Upper lobe of right lung (tissue), 1 donor: ENCODE measurements around the gene C7orf25. TPM values are rescaled to one million over a fixed set of nuclear protein-coding genes. Genes with fewer than 3 reads are reported as not detected.

ENCODE experiments used
- ATAC-seq: fragments of 200-7000 bp; cut with Tn5 transposase; one replicate; pipeline ENCODE4 v1.9.1; 2020; ENCODE audit warnings: mild to moderate bottlenecking, moderate library complexity
- DNase-seq: peaks from one replicate; pipeline ENCODE4 v3.0.0-alpha.2; 2020
- H3K27ac ChIP-seq: fragments of 200-600 bp; one replicate; pipeline ENCODE4 v1.8.0; 2022
- H3K27me3 ChIP-seq: fragments of 200-600 bp; one replicate; pipeline ENCODE4 v1.8.0; 2022; ENCODE audit warnings: mild to moderate bottlenecking
- H3K36me3 ChIP-seq: fragments of 200-600 bp; one replicate; pipeline ENCODE4 v1.8.0; 2022
- H3K4me1 ChIP-seq: fragments of 200-600 bp; one replicate; pipeline ENCODE4 v1.8.0; 2022
- H3K4me3 ChIP-seq: fragments of 200-600 bp; one replicate; pipeline ENCODE4 v1.8.0; 2022; ENCODE audit warnings: mild to moderate bottlenecking
- H3K9me3 ChIP-seq: fragments of 200-600 bp; one replicate; pipeline ENCODE4 v1.8.0; 2022
- intact Hi-C: fragments of 100-400 bp; cut with DNase I; formaldehyde crosslinking; loops from one replicate; pipeline ENCODE4 v1.11.0; 2022
- total RNA-seq: library from RNA; stranded (reverse); fragmentation: NEBNext Ultra II Directional; extraction: Animal tissue kit (Norgen Biotek cat#: 25700); gene quantifications from one replicate; pipeline ENCODE4 v1.2.1, GENCODE V29; 2021
- TF ChIP-seq, protein P1 (sequence below): fragments of 200-600 bp; IDR thresholded peaks from one replicate; pipeline ENCODE4 v1.8.0; 2022; ENCODE audit warnings: antibody characterized with exemption
- donor health status: DM: no; HTN: yes; CAD: no; lungs with severe emphysema.

The C7orf25 gene
- total RNA-seq, 1 donor from 2014 or later: 7.4 TPM

DNA sequence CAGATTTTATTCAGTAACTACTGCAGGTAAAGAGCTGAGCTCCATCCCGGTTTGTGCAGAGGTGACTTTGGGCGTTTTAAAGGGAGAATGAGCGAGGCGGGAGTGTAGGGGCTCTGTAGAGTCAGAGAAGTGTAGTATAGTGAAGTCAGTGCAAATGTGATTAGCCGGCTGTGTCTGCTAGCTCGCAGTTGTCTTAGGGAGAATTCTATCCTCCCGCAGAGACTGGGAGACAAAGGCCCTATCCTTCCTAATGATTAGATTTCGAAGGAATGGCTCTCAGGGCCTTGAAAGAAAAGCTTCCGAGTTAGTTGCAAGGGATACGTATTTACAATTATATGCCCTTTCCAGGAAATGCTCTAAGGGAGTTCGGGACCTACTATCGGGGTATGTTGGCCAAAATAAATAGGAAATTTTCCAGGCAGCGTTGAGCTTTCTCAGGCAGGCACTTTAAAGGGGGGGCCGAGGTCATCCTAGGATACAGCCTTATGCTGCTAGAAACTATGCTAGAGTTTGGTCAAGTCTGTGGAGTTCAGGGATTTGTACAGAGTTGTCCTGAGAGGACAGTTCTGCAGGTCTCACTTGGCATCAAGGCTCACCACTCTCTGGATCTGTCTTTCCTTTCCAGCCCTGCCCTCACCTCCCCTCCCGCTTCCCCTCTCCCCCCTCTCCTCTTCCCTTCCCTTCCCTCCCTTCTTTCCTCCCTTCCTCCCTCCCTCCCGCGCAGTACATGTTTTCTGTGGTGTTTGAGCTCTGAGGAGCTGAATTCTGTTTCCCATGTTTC is 21.1 kb upstream of the C7orf25 start:
- peak overlapping the region; percentile 85 for H3K27ac ChIP-seq
- intact Hi-C loops: no loop called here
- no peaks in the 10 kb centered on the region for H3K9me3 ChIP-seq
- no peak for ATAC-seq
- H3K36me3 ChIP-seq: peaks cover 30% of the 10 kb centered on the region
- H3K4me3 ChIP-seq: peak overlapping the region; percentile 92
- peaks cover 33% of the 10 kb centered on the region for H3K4me1 ChIP-seq
- TF ChIP-seq, protein P1, sequence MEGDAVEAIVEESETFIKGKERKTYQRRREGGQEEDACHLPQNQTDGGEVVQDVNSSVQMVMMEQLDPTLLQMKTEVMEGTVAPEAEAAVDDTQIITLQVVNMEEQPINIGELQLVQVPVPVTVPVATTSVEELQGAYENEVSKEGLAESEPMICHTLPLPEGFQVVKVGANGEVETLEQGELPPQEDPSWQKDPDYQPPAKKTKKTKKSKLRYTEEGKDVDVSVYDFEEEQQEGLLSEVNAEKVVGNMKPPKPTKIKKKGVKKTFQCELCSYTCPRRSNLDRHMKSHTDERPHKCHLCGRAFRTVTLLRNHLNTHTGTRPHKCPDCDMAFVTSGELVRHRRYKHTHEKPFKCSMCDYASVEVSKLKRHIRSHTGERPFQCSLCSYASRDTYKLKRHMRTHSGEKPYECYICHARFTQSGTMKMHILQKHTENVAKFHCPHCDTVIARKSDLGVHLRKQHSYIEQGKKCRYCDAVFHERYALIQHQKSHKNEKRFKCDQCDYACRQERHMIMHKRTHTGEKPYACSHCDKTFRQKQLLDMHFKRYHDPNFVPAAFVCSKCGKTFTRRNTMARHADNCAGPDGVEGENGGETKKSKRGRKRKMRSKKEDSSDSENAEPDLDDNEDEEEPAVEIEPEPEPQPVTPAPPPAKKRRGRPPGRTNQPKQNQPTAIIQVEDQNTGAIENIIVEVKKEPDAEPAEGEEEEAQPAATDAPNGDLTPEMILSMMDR: no peak
- DNase-seq: no peak
- H3K27me3 ChIP-seq: no peaks in the 10 kb centered on the region

DNA sequence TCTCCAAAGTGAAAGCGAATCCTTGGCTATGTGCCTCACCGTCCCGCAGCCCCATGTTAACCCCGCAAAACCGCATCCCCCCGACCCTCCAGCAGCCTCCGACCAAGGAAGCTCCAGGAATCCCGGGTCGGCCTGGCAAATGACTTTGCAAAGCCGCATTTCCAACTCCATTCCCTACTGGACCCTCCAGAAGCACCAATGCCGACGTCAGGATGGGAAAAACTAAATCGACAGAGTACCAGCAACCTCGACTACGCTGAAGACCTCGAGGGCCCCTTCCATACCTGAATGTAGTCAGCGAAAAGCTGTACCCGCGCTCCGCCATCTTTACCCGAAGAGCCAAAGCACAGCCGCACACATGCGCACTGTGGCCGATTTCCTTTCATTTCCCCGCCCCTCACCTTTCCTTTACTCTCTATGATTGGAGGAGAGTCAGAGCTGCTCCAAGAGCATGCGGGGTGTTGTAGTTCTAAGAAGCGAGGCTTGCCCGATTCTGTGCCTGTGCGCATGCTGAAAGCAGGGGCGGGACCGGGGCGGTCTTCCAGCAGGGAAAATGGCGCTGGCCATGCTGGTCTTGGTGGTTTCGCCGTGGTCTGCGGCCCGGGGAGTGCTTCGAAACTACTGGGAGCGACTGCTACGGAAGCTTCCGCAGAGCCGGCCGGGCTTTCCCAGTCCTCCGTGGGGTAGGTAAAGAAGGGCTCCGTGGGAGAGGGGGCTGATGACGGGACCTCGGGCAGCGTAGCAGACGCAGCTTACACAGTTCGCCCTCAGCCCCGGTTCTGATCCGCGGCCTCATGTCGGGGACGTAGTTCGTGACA is 20.2 kb upstream of the C7orf25 start, which contains the start of the genes MRPL32 and PSMA2:
Gene MRPL32, plus strand, starts transcription at position 543 of the 818 bp plus-strand sequence. Its CDS starts 11 bp downstream, at position 554.
Gene PSMA2, minus strand, starts transcription at position 341 of the 818 bp plus-strand sequence. Its CDS starts 16 bp downstream, at position 325.
- peaks cover 36% of the 10 kb centered on the region for H3K4me1 ChIP-seq
- TF ChIP-seq, protein P1: no peak
- peak within 1 kb of the TSS; percentile 85 for H3K27ac ChIP-seq
- peak within 1 kb of the TSS; percentile 92 for H3K4me3 ChIP-seq
- ATAC-seq (peak; percentile 100), DNase-seq (peak; percentile 96)
- H3K27me3 ChIP-seq: no peaks in the 10 kb centered on the region
- intact Hi-C loops: no loop called here
- no peaks in the 10 kb centered on the region for H3K9me3 ChIP-seq
- H3K36me3 ChIP-seq: peaks cover 24% of the 10 kb centered on the region

DNA sequence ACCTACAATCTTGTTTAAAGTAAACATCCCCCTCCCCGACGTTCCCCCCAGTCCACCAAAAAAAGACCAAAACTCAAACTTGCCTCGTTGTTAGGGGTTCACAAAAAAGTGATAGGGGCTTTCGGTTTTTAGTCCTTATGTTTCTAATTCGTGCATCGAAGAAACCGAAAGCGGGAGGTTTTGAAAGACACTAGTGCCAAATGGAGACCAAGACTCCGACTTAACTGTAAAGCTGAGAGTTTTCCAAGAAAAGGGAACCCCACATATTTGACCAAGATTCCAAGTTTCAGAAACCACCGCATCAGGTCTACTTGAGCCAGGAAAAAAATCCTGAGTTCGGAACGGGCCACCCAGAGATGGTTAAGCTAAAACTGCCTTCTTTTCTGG is 19.6 kb upstream of the C7orf25 start:
- Histone ChIP-seq H3K36me3 (peaks cover 26% of the 10 kb centered on the region), H3K27ac (peak overlapping the region; percentile 85), H3K4me3 (peak overlapping the region; percentile 92), H3K9me3 (no peaks in the 10 kb centered on the region), H3K27me3 (no peaks in the 10 kb centered on the region), H3K4me1 (peaks cover 36% of the 10 kb centered on the region)
- intact Hi-C loops: no loop called here
- TF ChIP-seq, protein P1: no peak
- DNase-seq: no peak
- no peak for ATAC-seq

DNA sequence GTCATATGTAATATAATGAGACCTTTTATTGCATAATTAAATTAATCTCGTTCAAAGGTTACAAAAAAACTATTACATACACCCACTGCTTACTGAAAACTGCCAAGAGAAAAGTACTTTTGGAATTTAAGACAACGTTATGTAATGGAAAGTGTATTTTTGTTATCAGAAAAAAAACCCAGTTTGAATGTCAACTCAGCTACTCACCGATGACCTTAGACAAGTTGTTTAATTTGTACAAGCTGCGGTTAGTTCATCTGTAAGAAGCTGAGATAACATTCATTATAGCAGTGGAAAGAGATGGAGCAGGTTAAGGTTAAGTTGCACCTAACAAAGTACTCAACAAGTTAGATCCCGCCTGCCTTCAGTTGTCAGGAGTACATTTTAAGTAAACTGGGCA is 19.0 kb upstream of the C7orf25 start:
- Histone ChIP-seq H3K4me1 (peaks cover 36% of the 10 kb centered on the region), H3K27ac (no peak overlapping the region), H3K9me3 (no peaks in the 10 kb centered on the region), H3K36me3 (peaks cover 26% of the 10 kb centered on the region), H3K27me3 (no peaks in the 10 kb centered on the region), H3K4me3 (peak overlapping the region; percentile 92)
- TF ChIP-seq, protein P1: no peak
- no peak for ATAC-seq
- intact Hi-C loops: no loop called here
- DNase-seq: no peak

DNA sequence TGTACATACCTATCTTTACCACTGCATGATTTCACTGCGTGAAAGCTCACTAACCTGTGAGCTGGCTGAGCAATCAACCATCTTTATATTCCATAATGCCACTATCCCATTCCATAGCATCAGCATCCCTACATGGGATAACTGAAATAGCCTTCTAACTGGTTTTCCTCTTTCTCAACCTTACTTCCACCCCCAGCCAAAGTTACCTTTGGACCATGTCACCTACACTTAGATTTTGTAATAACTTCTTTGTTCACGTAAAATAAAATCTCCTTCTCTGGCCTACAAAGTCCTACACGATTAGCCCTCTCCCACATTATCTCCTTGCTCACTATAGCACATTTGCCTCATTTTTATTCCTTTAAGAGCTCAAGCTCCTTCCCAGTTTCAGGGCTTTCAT is 17.6 kb upstream of the C7orf25 start:
- Histone ChIP-seq H3K4me3 (no peak overlapping the region), H3K9me3 (no peaks in the 10 kb centered on the region), H3K27ac (no peak overlapping the region), H3K4me1 (peaks cover 36% of the 10 kb centered on the region), H3K27me3 (no peaks in the 10 kb centered on the region), H3K36me3 (peaks cover 29% of the 10 kb centered on the region)
- TF ChIP-seq, protein P1: no peak
- ATAC-seq (no peak), DNase-seq (no peak)
- intact Hi-C loops: no loop called here
